K562 (cell line): Measurements from ENCODE around the gene NT5C2. TPM values are rescaled to one million over a fixed set of nuclear protein-coding genes. Genes with fewer than 3 reads are reported as not detected.

Experiments used
- ATAC-seq: fragments of 200-7000 bp; cut with Tn5 transposase; 3 replicates; pipeline ENCODE4 v1.9.1; 2020; ENCODE audit warnings: moderate library complexity
- BruUV-seq: library from RNA; stranded (reverse); fragments of 400-500 nt; replicated peaks from 2 replicates; lab custom pipeline; 2021; lab: Mats Ljungman, UMichigan
- CTCF ChIA-PET: fragments of 300-600 bp; formaldehyde crosslinking; extraction: SDS; loops from one replicate; lab custom pipeline; 2021; ENCODE audit warnings: low intra/inter-chr PET ratio; lab: Yijun Ruan, JAX
- POLR2A ChIA-PET: fragments of 300-600, 350-650 bp; sonication (Branson Sonifier 250); formaldehyde crosslinking; extraction: SDS; loops from one replicate; lab custom pipeline; 2021; ENCODE audit warnings: antibody characterized with exemption, inconsistent platforms; lab: Yijun Ruan, JAX
- DNase-seq, 4 experiments: peaks; one replicate each; pipeline versions ENCODE4 v3.0.0 to v3.0.0-alpha.2; 2011 to 2018; ENCODE audit warnings: low spot score in 3 of 4, mixed read lengths in 3 of 4; ENCODE audit errors: extremely low read depth in 1 of 4
- FAIRE-seq: peaks from 2 replicates; lab custom pipeline; 2011; peaks lifted over from hg19 to GRCh38; lab: Jason Lieb, UNC
- H2AFZ ChIP-seq: 2 replicates; pipeline ENCODE4 v1.6.0; 2011; ENCODE audit warnings: low read depth, low read length, control low read depth, inconsistent platforms
- H3K27ac ChIP-seq: fragments of 200-600 bp; 3 replicates; pipeline ENCODE4 v1.8.0; 2011; ENCODE audit warnings: low read depth, mild to moderate bottlenecking, control low read depth, inconsistent platforms, low read length, moderate library complexity, mixed read lengths; ENCODE audit errors: extremely low read depth
- H3K27me3 ChIP-seq, 2 experiments: fragments of 300-600 bp in 1 of 2; 2 replicates in 1 of 2; 3 replicates in 1 of 2; pipeline versions ENCODE4 v1.6.0 to v1.8.0; 2011; ENCODE audit warnings: inconsistent platforms in 2 of 2, low read length in 2 of 2, mild to moderate bottlenecking in 1 of 2, mixed read lengths in 1 of 2, moderate library complexity in 1 of 2; ENCODE audit not compliant: control insufficient read depth in 2 of 2, insufficient read depth in 2 of 2
- H3K36me3 ChIP-seq: fragments of 300-600 bp; 3 replicates; pipeline ENCODE4 v1.8.0; 2011; ENCODE audit warnings: mild to moderate bottlenecking, low read length, inconsistent platforms; ENCODE audit not compliant: control insufficient read depth, insufficient read depth
- H3K4me1 ChIP-seq, 2 experiments: fragments of 200-600 bp in 1 of 2; replicated peaks in 1 of 2; 2 replicates in 1 of 2; 3 replicates in 1 of 2; pipeline versions ENCODE4 v1.5.1 to v1.8.0; 2011; ENCODE audit warnings: inconsistent platforms in 2 of 2, low read length in 2 of 2, mild to moderate bottlenecking in 1 of 2, mixed read lengths in 1 of 2, moderate library complexity in 1 of 2; ENCODE audit not compliant: control insufficient read depth in 2 of 2, insufficient read depth in 2 of 2
- H3K4me2 ChIP-seq: 2 replicates; pipeline ENCODE4 v1.6.1; 2011; ENCODE audit warnings: low read length, control low read depth, inconsistent platforms, mixed read lengths; ENCODE audit not compliant: insufficient read depth
- H3K4me3 ChIP-seq: fragments of 200-600 bp; sonication (generic), shearing (Covaris generic); 2 replicates; pipeline ENCODE4 v1.5.1; 2016; ENCODE audit warnings: control low read depth, inconsistent platforms
- H3K79me2 ChIP-seq: fragments of 200-600 bp; 3 replicates; pipeline ENCODE4 v1.8.0; 2011; ENCODE audit warnings: low read length, inconsistent platforms; ENCODE audit not compliant: control insufficient read depth, insufficient read depth
- H3K9ac ChIP-seq, 2 experiments: 2 replicates each; pipeline versions ENCODE4 v1.6.0 to v1.6.1; 2011; ENCODE audit warnings: low read depth in 2 of 2, low read length in 2 of 2, control low read depth in 1 of 2, inconsistent platforms in 1 of 2, mild to moderate bottlenecking in 1 of 2, mixed read lengths in 1 of 2; ENCODE audit not compliant: insufficient read depth in 1 of 2
- H3K9me1 ChIP-seq: one replicate; pipeline ENCODE4 v1.6.0; 2011; ENCODE audit warnings: inconsistent platforms, mild to moderate bottlenecking, low read length, moderate library complexity; ENCODE audit not compliant: control insufficient read depth, insufficient read depth
- H3K9me3 ChIP-seq: replicated peaks from 2 replicates; pipeline ENCODE4 v1.5.1; 2011; ENCODE audit warnings: low read depth, low read length, inconsistent platforms; ENCODE audit not compliant: control insufficient read depth, insufficient read depth
- H4K20me1 ChIP-seq: replicated peaks from 2 replicates; pipeline ENCODE4 v1.6.1; 2011; ENCODE audit warnings: low read length, inconsistent platforms, mixed read lengths; ENCODE audit not compliant: control insufficient read depth, insufficient read depth
- BRD4 ChIP-seq: fragments of 200-600 bp; sonication (generic); IDR thresholded peaks from 2 replicates; pipeline ENCODE4 v1.6.1; 2017; ENCODE audit warnings: inconsistent platforms
- CBFA2T2 ChIP-seq: fragments of 450-650 bp; conservative IDR thresholded peaks from 2 replicates; pipeline ENCODE4 v1.6.1; 2017; ENCODE audit warnings: mild to moderate bottlenecking
- CTCF ChIP-seq, 3 experiments: IDR thresholded peaks in 2 of 3; conservative IDR thresholded peaks in 1 of 3; 2 replicates each; pipeline ENCODE4 v1.5.1; 2011 to 2012; ENCODE audit warnings: low read length in 3 of 3, mild to moderate bottlenecking in 3 of 3, control low read depth in 2 of 3, improper control_type of control experiment in 1 of 3, inconsistent platforms in 1 of 3, low read depth in 1 of 3, mixed read lengths in 1 of 3, moderate library complexity in 1 of 3; ENCODE audit not compliant: insufficient read depth in 2 of 3
- FOXM1 ChIP-seq, 2 experiments: fragments of 450-650 bp in 1 of 2; sonication (generic) in 1 of 2; formaldehyde crosslinking in 1 of 2; IDR thresholded peaks; 2 replicates each; pipeline versions ENCODE4 v1.6.1 to v1.9.0; 2017 to 2022; ENCODE audit warnings: low read depth in 2 of 2, mild to moderate bottlenecking in 2 of 2, missing genetic modification reagents in 1 of 2, moderate library complexity in 1 of 2
- MYNN ChIP-seq, 2 experiments: sonication (generic); formaldehyde crosslinking in 1 of 2; IDR thresholded peaks; 2 replicates each; pipeline versions ENCODE4 v1.5.0 to v1.6.1; 2016 to 2020; ENCODE audit warnings: antibody characterized with exemption in 1 of 2, missing genetic modification reagents in 1 of 2
- NFRKB ChIP-seq: fragments of 450-650 bp; IDR thresholded peaks from 2 replicates; pipeline ENCODE4 v1.6.1; 2016; ENCODE audit warnings: low read depth
- VEZF1 ChIP-seq: fragments of 200-800 bp; sonication (Bioruptor generic); IDR thresholded peaks from 2 replicates; pipeline ENCODE4 v1.6.1; 2017; ENCODE audit warnings: missing genetic modification characterization, missing compliant biosample characterization
- ZNF3 ChIP-seq: fragments of 250-450 bp; sonication (Bioruptor Pico); IDR thresholded peaks from 2 replicates; pipeline ENCODE4 v1.5.0; 2021; ENCODE audit warnings: mild to moderate bottlenecking, moderate library complexity
- ZNF586 ChIP-seq: fragments of 450-650 bp; formaldehyde crosslinking; conservative IDR thresholded peaks from 2 replicates; pipeline ENCODE4 v1.4.0; 2020; ENCODE audit warnings: mild to moderate bottlenecking, moderate library complexity
- ZNF766 ChIP-seq: fragments of 200-800 bp; sonication (Bioruptor generic); conservative IDR thresholded peaks from 2 replicates; pipeline ENCODE4 v1.6.1; 2016; ENCODE audit warnings: missing genetic modification characterization, missing compliant biosample characterization
- WGBS: fragments of 100-300 bp; shearing (Covaris generic); methylation state at CpG from one replicate; pipeline ENCODE4 v1.1.6; 2016; ENCODE audit warnings: low coverage, mixed read lengths; ENCODE audit not compliant: insufficient coverage; ENCODE audit errors: missing lambda C conversion rate; 5-methylcytosine and 5-hydroxymethylcytosine counted together
- in situ Hi-C: fragments of 300-500 bp; cut with MboI; formaldehyde crosslinking; loops from 4 replicates; pipeline ENCODE4 v1.15.0; 2018; ENCODE audit warnings: inconsistent platforms, mixed read lengths
- intact Hi-C: fragments of 100-400 bp; cut with micrococcal nuclease; formaldehyde crosslinking; loops from 2 replicates; pipeline ENCODE4 v1.14.2; 2022
- polyA plus RNA-seq, 8 experiments: library from polyadenylated mRNA; depleted of rRNA in 4 of 8; stranded (reverse) in 5 of 8; unstranded in 3 of 8; fragments of >200 nt; fragmentation: Nextera tagmentation in 2 of 8; fragmentation: Illumina TruSeq in 1 of 8; extraction: Ambion mirVana in 2 of 8; extraction: Trizol in 1 of 8; gene quantifications; 2 replicates each; pipeline versions ENCODE4 v1.2.1 to v1.2.3, GENCODE V29; 2011 to 2014; ENCODE audit warnings: inconsistent platforms in 1 of 8, missing spikeins in 1 of 8
- total RNA-seq, 7 experiments: library from RNA; depleted of rRNA in 6 of 7; stranded (reverse); fragments of >200 nt in 6 of 7; fragmentation: Illumina TruSeq in 2 of 7; extraction: Trizol in 2 of 7; gene quantifications; 2 replicates each; pipeline versions ENCODE4 v1.2.1 to v1.2.3, GENCODE V29; 2011 to 2021; ENCODE audit warnings: low replicate concordance in 1 of 7

The NT5C2 gene
- total and polyA plus RNA-seq, 9 of the 15 experiments (the other 6 are each of a cell fraction or from before 2014, with no cell fraction given), result 11.3 to 45.2 (median 27.7) TPM

GRCh38 chr10:103066141-103067098, 126.7 kb downstream of the NT5C2 start:
- no peak for ATAC-seq
- in situ Hi-C loops, result loop anchor here (5.0 kb wide), 1 partner anchor 339 kb away; no protein-coding TSS in a partner anchor
- POLR2A ChIA-PET, result no interaction called here
- no peak for FAIRE-seq
- Histone ChIP-seq H2AFZ (no peak overlapping the region), H3K4me1 (no peaks in the 10 kb centered on the region), H3K9me1 (no peaks in the 10 kb centered on the region), H3K4me3 (no peak overlapping the region), H3K36me3 (no peaks in the 10 kb centered on the region), H3K27ac (no peak overlapping the region), H3K9ac (peak overlapping the region in 1 of 2 experiments; percentile 46; a peak in 1 of 4 replicates), H3K9me3 (no peaks in the 10 kb centered on the region), H3K79me2 (no peaks in the 10 kb centered on the region), H4K20me1 (0 out of 2 replicates have a peak, but pooled peaks cover 4% of the 10 kb centered on the region), H3K4me2 (no peak overlapping the region), H3K27me3 (no peaks in the 10 kb centered on the region)
- BruUV-seq, result no TSS peak
- TF ChIP-seq FOXM1 (IDR thresholded peaks at IDR 0.05; ENCODE audit: low read depth) (no peak), FOXM1 (CRISPR knock-in tag; IDR thresholded peaks at IDR 0.05; ENCODE audit: low read depth) (no peak)
- WGBS, result 67% methylated on average over 15 of the region's 16 CpGs
- no peak for DNase-seq
- intact Hi-C loops, result loop anchor here (5.0 kb wide), 1 partner anchor 339 kb away; no protein-coding TSS in a partner anchor
- CTCF ChIA-PET, result no interaction called here

- in situ Hi-C loops, result loop anchor here (5.0 kb wide), 1 partner anchor 338 kb away; no protein-coding TSS in a partner anchor
- no TSS peak for BruUV-seq
- no peak for TF ChIP-seq ZNF766
- TF ChIP-seq CTCF (IDR thresholded peaks at IDR 0.05 in 2 of 3, conservative IDR thresholded peaks at IDR 0.05 in 1 of 3; ENCODE audit: insufficient read depth in 2 of 3, low read depth in 1 of 3, low read length in 3 of 3), result no peak
- TF ChIP-seq CBFA2T2, result no peak
- no peak for TF ChIP-seq VEZF1
- no peak for TF ChIP-seq ZNF586 (CRISPR knock-in tag)
- no peak for TF ChIP-seq NFRKB
- TF ChIP-seq BRD4, result no peak
- TF ChIP-seq ZNF3, result no peak
- TF ChIP-seq MYNN (IDR thresholded peaks at IDR 0.05), result no peak
- TF ChIP-seq MYNN (CRISPR knock-in tag; IDR thresholded peaks at IDR 0.05), result no peak
Measured at GRCh38 chr10:103064956-103065355, 128.1 kb downstream of the NT5C2 start.

More at GRCh38 chr10:103064956-103065355, 128.1 kb downstream of the NT5C2 start:
- Histone ChIP-seq H3K79me2 (no peaks in the 10 kb centered on the region), H3K4me3 (no peak overlapping the region), H3K9me3 (no peaks in the 10 kb centered on the region), H3K4me2 (no peak overlapping the region), H3K9ac (no peak overlapping the region), H3K27ac (no peak overlapping the region), H2AFZ (no peak overlapping the region), H3K9me1 (no peaks in the 10 kb centered on the region), H3K27me3 (no peaks in the 10 kb centered on the region), H4K20me1 (0 out of 2 replicates have a peak, but pooled peaks cover 1% of the 10 kb centered on the region), H3K4me1 (no peaks in the 10 kb centered on the region), H3K36me3 (no peaks in the 10 kb centered on the region)
- no peak for DNase-seq
- no peak for FAIRE-seq
- whole genome bisulfite sequencing, result 46% methylated on average over 3 of the region's 4 CpGs
- no peak for ATAC-seq
- intact Hi-C loops, result loop anchor here (5.0 kb wide), 1 partner anchor 338 kb away; no protein-coding TSS in a partner anchor
- ChIA-PET POLR2A (interaction anchor here (2.0 kb wide), 1 partner anchor 147 kb away, joined by 7 read pairs; the partner anchor contains the start of gene CNNM2), CTCF (no interaction called here)
